B cell (primary cell): ENCODE measurements around the gene PHF19. TPM values are rescaled to one million over a fixed set of nuclear protein-coding genes. Genes with fewer than 3 reads are reported as not detected.

ENCODE experiments used
- ATAC-seq: fragments of 200-7000 bp; cut with Tn5 transposase; one replicate; pipeline ENCODE4 v1.10.0; 2021; ENCODE audit warnings: low read depth, mild to moderate bottlenecking, moderate number of reproducible peaks, moderate library complexity
- CTCF ChIA-PET: fragments of 350-600 bp; sonication (Branson Sonifier 250); formaldehyde crosslinking; loops from one replicate; lab custom pipeline; 2021; ENCODE audit warnings: antibody characterized with exemption, inconsistent platforms; lab: Charles Lee
- POLR2A ChIA-PET: fragments of 350-600 bp; sonication (Branson Sonifier 250); formaldehyde crosslinking; loops from one replicate; lab custom pipeline; 2021; ENCODE audit warnings: antibody characterized with exemption; lab: Charles Lee
- DNase-seq: peaks from one replicate; pipeline ENCODE4 v3.0.0; 2013
- H2AFZ ChIP-seq: 2 replicates; pipeline ENCODE4 v1.6.1; 2012; ENCODE audit warnings: mild to moderate bottlenecking, low read depth, low read length; ENCODE audit not compliant: insufficient read depth, poor library complexity, severe bottlenecking
- H3K27ac ChIP-seq, 2 donors: 1 replicate in 1 of 2; 2 replicates in 1 of 2; pipeline ENCODE4 v1.5.1; 2012 to 2013; ENCODE audit warnings: low read length in 2 of 2, mild to moderate bottlenecking in 2 of 2, moderate library complexity in 1 of 2
- H3K27me3 ChIP-seq, 4 experiments: fragments of 200-600 bp in 1 of 4; sonication (generic) in 1 of 4; replicated peaks in 1 of 4; 1 replicate in 2 of 4; 2 replicates in 2 of 4; pipeline versions ENCODE4 v1.6.1 to v1.7.0; 2013 to 2016; ENCODE audit warnings: low read length in 3 of 4, mild to moderate bottlenecking in 2 of 4, mixed read lengths in 1 of 4, moderate library complexity in 1 of 4; ENCODE audit not compliant: insufficient read depth in 4 of 4, control insufficient read depth in 3 of 4; ENCODE audit errors: control extremely low read depth in 1 of 4
- H3K36me3 ChIP-seq, 2 experiments: replicated peaks in 1 of 2; 1 replicate in 1 of 2; 2 replicates in 1 of 2; pipeline versions ENCODE4 v1.6.1 to v1.7.1; 2013; ENCODE audit warnings: low read length in 1 of 2; ENCODE audit not compliant: insufficient read depth in 2 of 2, control insufficient read depth in 1 of 2; ENCODE audit errors: control extremely low read depth in 1 of 2, extremely low read depth in 1 of 2
- H3K4me1 ChIP-seq, 2 donors: fragments of 200-600 bp in 1 of 2; sonication (generic) in 1 of 2; 1 replicate in 1 of 2; 2 replicates in 1 of 2; pipeline versions ENCODE4 v1.5.1 to v1.6.1; 2013 to 2017; ENCODE audit warnings: low read length in 2 of 2; ENCODE audit not compliant: control insufficient read depth in 2 of 2, insufficient read depth in 2 of 2
- H3K4me2 ChIP-seq: replicated peaks from 2 replicates; pipeline ENCODE3; 2012; ENCODE audit warnings: mild to moderate bottlenecking, low read depth, low read length; ENCODE audit not compliant: poor library complexity, severe bottlenecking
- H3K4me3 ChIP-seq, 5 experiments: fragments of 200-600 bp in 1 of 5; sonication (generic) in 1 of 5; 1 replicate in 3 of 5; 2 replicates in 2 of 5; pipeline versions ENCODE4 v1.5.1 to v1.7.0; 2011 to 2016; ENCODE audit warnings: low read length in 4 of 5, mild to moderate bottlenecking in 4 of 5, low read depth in 2 of 5, control low read depth in 1 of 5, moderate library complexity in 1 of 5; ENCODE audit not compliant: insufficient read depth in 1 of 5; ENCODE audit errors: control extremely low read depth in 1 of 5, extremely low read depth in 1 of 5
- H3K79me2 ChIP-seq: fragments of 200-600 bp; sonication (generic); one replicate; pipeline ENCODE4 v1.6.0; 2016; ENCODE audit warnings: low read length; ENCODE audit not compliant: control insufficient read depth, insufficient read depth
- H3K9ac ChIP-seq: fragments of 200-600 bp; sonication (generic); 2 replicates; pipeline ENCODE4 v1.6.1; 2017; ENCODE audit warnings: mild to moderate bottlenecking, low read length, moderate library complexity
- H3K9me3 ChIP-seq, 3 donors: one replicate each; pipeline versions ENCODE4 v1.6.1 to v1.7.1; 2013; ENCODE audit warnings: low read length in 2 of 3; ENCODE audit not compliant: control insufficient read depth in 2 of 3, insufficient read depth in 1 of 3; ENCODE audit errors: control extremely low read depth in 1 of 3
- H4K20me1 ChIP-seq: 2 replicates; pipeline ENCODE4 v1.6.0; 2012; ENCODE audit warnings: mild to moderate bottlenecking, low read length; ENCODE audit not compliant: insufficient read depth, control insufficient read depth, poor library complexity, severe bottlenecking
- H3K27ac Mint-ChIP-seq: one replicate; pipeline ENCODE4 v1.8.0; 2021; ENCODE audit warnings: mixed read lengths
- H3K27me3 Mint-ChIP-seq: one replicate; pipeline ENCODE4 v1.8.0; 2021; ENCODE audit warnings: mixed read lengths
- H3K4me1 Mint-ChIP-seq: one replicate; pipeline ENCODE4 v1.8.0; 2021; ENCODE audit warnings: mixed read lengths
- H3K4me3 Mint-ChIP-seq: one replicate; pipeline ENCODE4 v1.8.0; 2021; ENCODE audit warnings: mixed read lengths
- H3K9me3 Mint-ChIP-seq: one replicate; pipeline ENCODE4 v1.8.0; 2022; ENCODE audit warnings: mixed read lengths; ENCODE audit not compliant: insufficient read depth
- CTCF ChIP-seq: fragments of 200-600 bp; IDR thresholded peaks from one replicate; pipeline ENCODE4 v1.8.0; 2022; ENCODE audit warnings: antibody characterized with exemption, mild to moderate bottlenecking
- EZH2 ChIP-seq: IDR thresholded peaks from 2 replicates; pipeline ENCODE4 v1.6.1; 2012; ENCODE audit warnings: borderline replicate concordance, low read depth, mild to moderate bottlenecking, moderate library complexity, low read length; ENCODE audit not compliant: insufficient read depth, poor library complexity, severe bottlenecking
- WGBS: methylation state at CpG from one replicate; pipeline ENCODE4 v1.1.5; 2013; ENCODE audit warnings: missing lambda C conversion rate; ENCODE audit not compliant: insufficient coverage; 5-methylcytosine and 5-hydroxymethylcytosine counted together
- intact Hi-C: fragments of 100-400 bp; cut with micrococcal nuclease; formaldehyde crosslinking; loops from one replicate; pipeline ENCODE4 v1.10.0; 2022
- polyA plus RNA-seq: library from polyadenylated mRNA; depleted of rRNA; stranded (reverse); fragments of >200 nt; gene quantifications from 2 replicates; pipeline ENCODE4 v1.2.3, GENCODE V29; 2012
- total RNA-seq, 2 donors: library from RNA; stranded (reverse); fragments of 120-200 nt in 1 of 2; gene quantifications; 1 replicate in 1 of 2; 2 replicates in 1 of 2; pipeline versions ENCODE4 v1.2.3 to v1.2.4, GENCODE V29; 2013 to 2022

PHF19 gene
- total and polyA plus RNA-seq, 2 donors (not counting 1 experiment from before 2014, with no cell fraction given) = 17.0 to 20.9 TPM

- H3K27me3 ChIP-seq = peaks cover 0 to 3% (median 0%) of the 10 kb centered on the region in 4 experiments
- CTCF ChIA-PET = interaction anchor here (1.5 to 8.8 kb wide), 2 partner anchors 10 to 57 kb away, joined by 4 to 81 read pairs; no protein-coding TSS in a partner anchor
- peaks cover 27 to 33% of the 10 kb centered on the region in 2 donors for H3K4me1 ChIP-seq
- H3K9ac ChIP-seq = no peak overlapping the region
- WGBS = no CpG with 5 or more reads among the region's 6 CpGs
- H3K36me3 ChIP-seq = no peaks in the 10 kb centered on the region
- H3K79me2 ChIP-seq = no peaks in the 10 kb centered on the region
- H3K4me3 ChIP-seq = no peak overlapping the region
- DNase-seq = no peak
- no peak for TF ChIP-seq CTCF
- no peak for TF ChIP-seq EZH2
- no peak overlapping the region for H2AFZ ChIP-seq
- H4K20me1 ChIP-seq = no peaks in the 10 kb centered on the region
- no peaks in the 10 kb centered on the region for H3K9me3 ChIP-seq
- Mint-ChIP-seq H3K4me1 (peaks cover 37% of the 10 kb centered on the region), H3K9me3 (no peaks in the 10 kb centered on the region), H3K27me3 (peaks cover 17% of the 10 kb centered on the region), H3K4me3 (peak overlapping the region; percentile 98), H3K27ac (no peak overlapping the region)
- no peak overlapping the region for H3K27ac ChIP-seq
- POLR2A ChIA-PET = no interaction called here
- intact Hi-C loops = no loop called here
- no peak overlapping the region for H3K4me2 ChIP-seq
- no peak for ATAC-seq
Measured at GRCh38 chr9:120879446-120879845, 2.5 kb upstream of the PHF19 start.

- H3K4me1 ChIP-seq = peaks cover 27 to 33% of the 10 kb centered on the region in 2 donors
Measured at GRCh38 chr9:120878188-120879130, 1.5 kb upstream of the PHF19 start.

More at GRCh38 chr9:120878188-120879130, 1.5 kb upstream of the PHF19 start:
- Histone ChIP-seq H3K9me3 (no peaks in the 10 kb centered on the region), H2AFZ (peak overlapping the region; percentile 69), H3K4me2 (peak overlapping the region; percentile 74), H3K9ac (peak overlapping the region; percentile 65), H3K4me3 (peak overlapping the region in 3 of 5 experiments; percentile 66 to 70 (median 70)), H3K27me3 (peaks cover 0 to 3% (median 0%) of the 10 kb centered on the region in 4 experiments), H3K79me2 (no peaks in the 10 kb centered on the region), H4K20me1 (no peaks in the 10 kb centered on the region), H3K36me3 (no peaks in the 10 kb centered on the region), H3K27ac (no peak overlapping the region)
- ATAC-seq (no peak), DNase-seq (no peak)
- ChIA-PET POLR2A (no interaction called here), CTCF (interaction anchor here (1.0 to 8.8 kb wide), 4 partner anchors 9 to 122 kb away, joined by 3 to 81 read pairs (median 5); no protein-coding TSS in a partner anchor)
- Mint-ChIP-seq H3K27me3 (peaks cover 15% of the 10 kb centered on the region), H3K27ac (peak overlapping the region; percentile 87), H3K9me3 (no peaks in the 10 kb centered on the region), H3K4me3 (peak overlapping the region; percentile 98), H3K4me1 (peaks cover 38% of the 10 kb centered on the region)
- intact Hi-C loops = no loop called here
- TF ChIP-seq CTCF (no peak), EZH2 (no peak)
- WGBS = 67% methylated on average over 2 of the region's 8 CpGs
